ENCODE results near the gene MPPED1.

GRCh38 chr22:43540529-43540923 is 128.7 kb downstream of the MPPED1 start:
- TF ChIP-seq POLR2A (IDR thresholded peaks at IDR 0.05): no peak
- TF ChIP-seq, protein P1, sequence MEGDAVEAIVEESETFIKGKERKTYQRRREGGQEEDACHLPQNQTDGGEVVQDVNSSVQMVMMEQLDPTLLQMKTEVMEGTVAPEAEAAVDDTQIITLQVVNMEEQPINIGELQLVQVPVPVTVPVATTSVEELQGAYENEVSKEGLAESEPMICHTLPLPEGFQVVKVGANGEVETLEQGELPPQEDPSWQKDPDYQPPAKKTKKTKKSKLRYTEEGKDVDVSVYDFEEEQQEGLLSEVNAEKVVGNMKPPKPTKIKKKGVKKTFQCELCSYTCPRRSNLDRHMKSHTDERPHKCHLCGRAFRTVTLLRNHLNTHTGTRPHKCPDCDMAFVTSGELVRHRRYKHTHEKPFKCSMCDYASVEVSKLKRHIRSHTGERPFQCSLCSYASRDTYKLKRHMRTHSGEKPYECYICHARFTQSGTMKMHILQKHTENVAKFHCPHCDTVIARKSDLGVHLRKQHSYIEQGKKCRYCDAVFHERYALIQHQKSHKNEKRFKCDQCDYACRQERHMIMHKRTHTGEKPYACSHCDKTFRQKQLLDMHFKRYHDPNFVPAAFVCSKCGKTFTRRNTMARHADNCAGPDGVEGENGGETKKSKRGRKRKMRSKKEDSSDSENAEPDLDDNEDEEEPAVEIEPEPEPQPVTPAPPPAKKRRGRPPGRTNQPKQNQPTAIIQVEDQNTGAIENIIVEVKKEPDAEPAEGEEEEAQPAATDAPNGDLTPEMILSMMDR (IDR thresholded peaks at IDR 0.05): no peak
- no peak for TF ChIP-seq POLR2AphosphoS5 (IDR thresholded peaks at IDR 0.05)

Data from upper lobe of left lung (tissue), 4 donors.